H1 (cell line): ENCODE measurements around the gene TM9SF3. TPM values are rescaled to one million over a fixed set of nuclear protein-coding genes. Genes with fewer than 3 reads are reported as not detected.

Experiments used
- CHD1 ChIP-seq: IDR thresholded peaks from 2 replicates; pipeline ENCODE4 v1.6.1; 2012; ENCODE audit warnings: low read depth, low read length, improper control_type of control experiment
- RXRA ChIP-seq: IDR thresholded peaks from 2 replicates; pipeline ENCODE4 v1.6.1; 2011; ENCODE audit warnings: low read depth, mild to moderate bottlenecking, low read length, moderate library complexity; ENCODE audit not compliant: insufficient read depth
- polyA plus RNA-seq, 7 experiments: library from polyadenylated mRNA; depleted of rRNA in 3 of 7; stranded (reverse) in 5 of 7; unstranded in 2 of 7; fragments of >200 nt in 5 of 7; fragments of 200-250 nt in 2 of 7; gene quantifications; 1 replicate in 5 of 7; 2 replicates in 1 of 7; 4 replicates in 1 of 7; pipeline versions ENCODE4 v1.2.1 to v1.2.3, GENCODE V29; 2011 to 2013; ENCODE audit warnings: missing spikeins in 2 of 7, mixed read lengths in 2 of 7
- total RNA-seq: library from RNA; stranded (reverse); fragmentation: NEBNext Ultra II Directional; extraction: Animal tissue kit (Norgen Biotek cat#: 25700); gene quantifications from 2 replicates; pipeline ENCODE4 v1.2.1, GENCODE V29; 2021

Gene TM9SF3
- total and polyA plus RNA-seq, 2 of the 8 experiments (the other 6 are each of a cell fraction or from before 2014, with no cell fraction given) = 123 to 127 TPM

DNA sequence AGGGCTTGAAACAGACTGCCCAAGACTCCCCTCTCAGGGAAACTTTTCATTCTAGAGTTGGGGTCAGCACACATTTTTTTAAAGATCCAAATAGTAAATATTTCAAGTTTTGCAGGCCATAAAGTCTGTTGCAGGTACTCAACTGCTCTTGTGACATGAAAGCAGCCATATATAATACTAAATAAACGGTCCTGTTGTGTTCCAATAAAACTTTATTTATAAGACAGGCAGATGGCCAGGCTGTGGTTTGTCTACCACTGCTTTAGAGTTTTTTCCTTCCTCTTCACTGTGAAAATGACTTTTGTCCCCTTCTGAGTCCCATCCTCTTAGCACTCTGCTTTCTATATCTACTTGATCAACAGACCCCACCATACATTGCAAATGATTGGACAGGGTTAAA, 40.5 kb upstream of the TM9SF3 start (continued):
- TF ChIP-seq CHD1 (no peak), RXRA (no peak)
- TF ChIP-seq, all 59 proteins: peak for 0
